GOT3 (cell line): ENCODE data around the gene CARNS1.
A peak's percentile ranks its signal among the peaks of the same experiment; 100 is the strongest.
"Not testable (repeated sequence)": the region's sequence is repeated elsewhere in the genome, so short reads cannot be mapped to it uniquely, and the experiment has no call there.

Experiments
- DNase-seq: peaks from one replicate; lab custom pipeline; 2025; ENCODE audit warnings: mixed read lengths; lab: John Stamatoyannopoulos, UW

Gene CARNS1

GRCh38 chr11:67465530-67465929 lies 50.1 kb downstream of the CARNS1 start:
- not testable (repeated sequence) for DNase-seq

DNA sequence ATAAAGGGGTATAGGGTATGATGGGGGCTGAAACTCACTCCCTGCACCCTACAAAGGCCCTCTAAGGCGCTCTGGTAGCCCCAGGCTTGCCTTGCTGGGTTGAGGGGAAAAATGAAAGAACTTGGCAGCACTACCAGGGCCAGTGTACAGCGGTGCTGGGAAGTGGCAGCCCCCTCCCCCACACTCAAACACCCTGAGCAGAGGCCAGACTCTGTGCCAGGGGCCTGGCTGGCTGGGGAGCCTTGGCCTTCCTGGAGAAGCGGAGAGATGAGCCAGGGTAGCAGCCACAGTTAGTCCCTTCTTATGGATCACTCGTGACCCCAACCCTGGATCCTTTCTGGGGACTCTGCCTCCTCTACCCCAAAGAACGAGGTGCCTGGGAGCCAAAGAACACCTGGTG lies 50.9 kb downstream of the CARNS1 start:
- DNase-seq, result no peak

- no peak for DNase-seq
Measured at GRCh38 chr11:67466962-67467771, 51.7 kb downstream of the CARNS1 start.

GRCh38 chr11:67468056-67468455 lies 52.6 kb downstream of the CARNS1 start:
- no peak for DNase-seq

GRCh38 chr11:67468456-67468758 lies 52.9 kb downstream of the CARNS1 start:
- DNase-seq, result no peak

DNA sequence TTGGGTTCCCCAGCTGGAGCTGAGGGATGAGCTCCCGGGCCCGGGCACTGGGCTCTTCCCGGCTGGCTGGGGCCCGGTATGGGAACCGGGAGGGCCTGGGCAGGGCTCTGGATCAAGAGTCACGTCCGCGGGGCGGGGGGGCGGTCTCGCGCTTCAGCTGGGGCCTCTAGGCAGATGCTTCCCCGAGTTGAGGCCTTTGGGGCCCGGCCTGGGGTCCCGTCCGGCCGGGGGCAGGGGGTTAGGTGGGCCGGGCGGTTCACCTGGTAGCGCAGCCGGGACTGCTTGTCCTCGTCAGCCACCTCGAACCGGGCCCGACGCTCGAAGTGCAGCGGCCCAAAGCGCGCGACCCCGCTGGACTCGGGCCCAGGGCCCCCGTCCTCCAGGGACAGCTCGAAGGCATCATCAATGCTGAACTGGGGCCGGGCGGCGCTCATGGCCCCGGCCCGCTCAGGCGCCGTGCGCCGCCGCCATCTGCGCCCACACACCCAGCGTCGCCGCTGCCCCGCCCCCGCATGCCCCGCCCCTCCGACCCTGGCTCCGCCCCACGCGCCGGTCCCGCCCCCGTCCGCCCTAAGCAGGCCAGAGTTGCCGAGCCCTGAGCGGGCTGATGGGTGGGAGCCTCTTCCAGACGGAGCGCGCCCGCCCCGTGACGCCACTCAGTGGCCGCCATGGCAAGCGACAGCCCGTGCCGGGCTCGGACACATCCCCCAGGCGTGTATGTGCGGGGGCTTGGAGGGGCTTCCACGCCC lies 53.5 kb downstream of the CARNS1 start, which contains the start of gene TMEM134:
Gene TMEM134 (minus strand): TSS at position 493 of the 749 bp plus-strand sequence. CDS start 59 bp downstream, at position 434.
- peak; percentile 78 for DNase-seq

- DNase-seq, result no peak
Measured at GRCh38 chr11:67469508-67469811, 54.0 kb downstream of the CARNS1 start.

- no peak for DNase-seq
Measured at GRCh38 chr11:67470337-67471002, 55.0 kb downstream of the CARNS1 start.

DNA sequence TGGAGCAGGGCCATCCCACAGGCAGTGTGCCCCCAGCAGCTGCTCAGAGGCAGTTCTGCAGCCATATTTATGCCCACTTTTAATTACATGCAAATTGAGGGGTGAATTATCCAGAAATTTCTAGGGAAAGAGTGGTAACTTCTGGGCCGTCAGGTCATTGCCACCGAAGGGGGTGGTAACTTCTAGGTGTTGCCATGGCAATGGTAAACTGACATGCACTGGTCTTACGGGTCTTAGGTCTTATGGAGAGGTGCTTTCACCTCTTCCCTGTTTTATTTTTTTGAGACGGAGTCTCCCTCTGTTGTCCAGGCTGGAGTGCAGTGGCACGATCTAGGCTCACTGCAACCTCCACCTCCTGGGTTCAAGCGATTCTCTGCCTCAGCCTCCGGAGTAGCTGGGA lies 57.4 kb downstream of the CARNS1 start:
- DNase-seq, result no peak
